Natural killer cell treated with Interleukin-12 subunit alpha and Interleukin-12 subunit beta and Interleukin-15 and Interleukin-18, amount 100 ng/mL, for 72 hours (primary cell): Measurements from ENCODE around the gene LCMT2. TPM values are rescaled to one million over a fixed set of nuclear protein-coding genes. Genes with fewer than 3 reads are reported as not detected.

Experiments
- ATAC-seq, 2 donors: fragments of 150-1000 bp; cut with Tn5 transposase in 1 of 2; sonication (Bioruptor Pico), chemical (Tn5 transposase) in 1 of 2; 2 replicates each; pipeline ENCODE4 v1.10.0; 2021
- DNase-seq: peaks from one replicate; pipeline ENCODE4 v3.0.0; 2022; ENCODE audit warnings: low spot score
- H3K27ac Mint-ChIP-seq, 2 donors: 1 replicate in 1 of 2; 2 replicates in 1 of 2; pipeline ENCODE4 v1.8.0; 2022; ENCODE audit warnings: mixed read lengths in 2 of 2, mild to moderate bottlenecking in 1 of 2, moderate library complexity in 1 of 2
- H3K27me3 Mint-ChIP-seq, 2 donors: 1 replicate in 1 of 2; 2 replicates in 1 of 2; pipeline ENCODE4 v1.8.0; 2022; ENCODE audit warnings: mixed read lengths in 2 of 2
- H3K36me3 Mint-ChIP-seq: one replicate; pipeline ENCODE4 v1.8.0; 2022; ENCODE audit warnings: mixed read lengths
- H3K4me1 Mint-ChIP-seq, 2 donors: 1 replicate in 1 of 2; 2 replicates in 1 of 2; pipeline ENCODE4 v1.8.0; 2022; ENCODE audit warnings: low read depth in 2 of 2, mixed read lengths in 2 of 2, mild to moderate bottlenecking in 1 of 2
- H3K4me3 Mint-ChIP-seq: one replicate; pipeline ENCODE4 v1.8.0; 2022; ENCODE audit warnings: mixed read lengths
- H3K9me3 Mint-ChIP-seq: 2 replicates; pipeline ENCODE4 v1.8.0; 2022; ENCODE audit warnings: mixed read lengths
- total RNA-seq, 2 donors: library from RNA; stranded (reverse); gene quantifications; one replicate each; pipeline ENCODE4 v1.2.3, GENCODE V29; 2022

The LCMT2 gene
- total RNA-seq, 2 donors from 2014 or later = 11.8 to 12.6 TPM

- ATAC-seq (no peak), DNase-seq (no peak)
- Mint-ChIP-seq H3K27me3 (peaks cover 3 to 11% of the 10 kb centered on the region in 2 donors), H3K36me3 (no peaks in the 10 kb centered on the region), H3K27ac (no peak overlapping the region), H3K4me1 (peaks cover 0 to 2% of the 10 kb centered on the region in 2 donors), H3K4me3 (no peak overlapping the region), H3K9me3 (no peaks in the 10 kb centered on the region)
Measured at GRCh38 chr15:43275740-43276562, 54.4 kb downstream of the LCMT2 start.

- Mint-ChIP-seq H3K9me3 (no peaks in the 10 kb centered on the region), H3K27me3 (peaks cover 6 to 21% of the 10 kb centered on the region in 2 donors), H3K4me1 (peaks cover 0 to 9% of the 10 kb centered on the region in 2 donors), H3K36me3 (no peaks in the 10 kb centered on the region), H3K27ac (no peak overlapping the region), H3K4me3 (no peak overlapping the region)
- DNase-seq (no peak), ATAC-seq (no peak)
Measured at GRCh38 chr15:43274136-43274535, 56.2 kb downstream of the LCMT2 start.

Other genes starting within 250 kb of the LCMT2 start
- 10 to 100 TPM; 56.4 to 59.4 TPM for gene UBR1, start 224.5 kb downstream of the LCMT2 start, total RNA-seq
- 10 to 100 TPM; 25.5 to 40.3 TPM for gene TMEM62, start 197.0 kb downstream of the LCMT2 start, total RNA-seq
- gene CCNDBP1, start 145.2 kb downstream of the LCMT2 start, total RNA-seq = 100 to 1,000 TPM in 1 of 2 donors, 10 to 100 TPM in 1; 45.7 to 103 TPM
- not detected for gene EPB42, start 109.6 kb downstream of the LCMT2 start, total RNA-seq
- gene TGM5, start 63.6 kb downstream of the LCMT2 start, total RNA-seq = 1 to 10 TPM in 1 of 2 donors, under 1 TPM in 1; 0.95 to 2.0 TPM
- gene TGM7, start 28.3 kb downstream of the LCMT2 start, total RNA-seq = not detected
- gene ZSCAN29, start 40.5 kb upstream of the LCMT2 start, total RNA-seq = 10 to 100 TPM; 30.4 to 37.4 TPM
- 10 to 100 TPM; 24.3 to 61.1 TPM for gene TUBGCP4, start 40.5 kb upstream of the LCMT2 start, total RNA-seq
- gene TP53BP1, start 162.6 kb upstream of the LCMT2 start, total RNA-seq = 10 to 100 TPM; 27.8 to 46.7 TPM
- gene MAP1A, start 187.0 kb upstream of the LCMT2 start, total RNA-seq = 1 to 10 TPM in 1 of 2 donors, under 1 TPM in 1; 0.24 to 1.2 TPM